ENCODE measurements around the gene UBL4B. TPM values are rescaled to one million over a fixed set of nuclear protein-coding genes. Genes with fewer than 3 reads are reported as not detected.

UBL4B gene
- total and polyA plus RNA-seq, 10 donors, result not detected

DNA sequence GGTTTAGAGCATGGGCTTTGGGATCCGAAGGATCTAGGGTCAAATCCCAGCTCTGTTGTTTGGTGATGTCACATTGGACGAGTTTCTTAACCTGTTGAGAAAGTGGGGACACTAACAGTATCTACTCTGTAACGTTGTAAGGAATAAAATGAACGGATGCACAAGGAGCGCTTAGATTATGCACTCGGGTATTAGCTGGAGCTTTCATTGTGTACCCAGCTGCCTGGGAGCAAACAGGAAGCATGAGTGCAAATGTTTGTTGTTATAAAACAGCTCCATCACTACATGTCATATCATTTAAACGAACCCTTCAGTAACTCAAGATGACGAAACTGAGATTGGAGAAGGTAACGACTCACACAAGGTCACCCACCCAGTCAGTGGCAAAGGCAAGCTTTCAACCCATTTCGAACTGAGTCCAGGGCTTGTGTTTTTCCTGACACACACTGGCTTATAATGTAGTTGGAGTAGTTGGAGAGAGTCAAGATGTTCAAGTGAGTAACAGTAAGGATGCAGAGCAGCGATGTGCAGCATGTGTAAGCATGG is 21.9 kb downstream of the UBL4B start:
- WGBS, 5 donors, result 64 to 72% (median 68%) methylated on average over 11 of the region's 11 CpGs
- intact Hi-C loops (cut with DNase I; ENCODE audit: low total_unique reads), result no loop called here
- DNase-seq, result no peak
- H3K4me1 ChIP-seq, result peaks cover 0 to 17% (median 3%) of the 10 kb centered on the region in 6 donors
- H3K4me3 ChIP-seq, result no peak overlapping the region
- no peaks in the 10 kb centered on the region for H3K9me3 ChIP-seq
- no peaks in the 10 kb centered on the region for H3K36me3 ChIP-seq
- H3K27me3 ChIP-seq (replicated peaks in 1 of 7), result peaks cover 0 to 77% (median 16%) of the 10 kb centered on the region in 7 donors
- no peak overlapping the region for H3K27ac ChIP-seq
- TF ChIP-seq, protein P1, sequence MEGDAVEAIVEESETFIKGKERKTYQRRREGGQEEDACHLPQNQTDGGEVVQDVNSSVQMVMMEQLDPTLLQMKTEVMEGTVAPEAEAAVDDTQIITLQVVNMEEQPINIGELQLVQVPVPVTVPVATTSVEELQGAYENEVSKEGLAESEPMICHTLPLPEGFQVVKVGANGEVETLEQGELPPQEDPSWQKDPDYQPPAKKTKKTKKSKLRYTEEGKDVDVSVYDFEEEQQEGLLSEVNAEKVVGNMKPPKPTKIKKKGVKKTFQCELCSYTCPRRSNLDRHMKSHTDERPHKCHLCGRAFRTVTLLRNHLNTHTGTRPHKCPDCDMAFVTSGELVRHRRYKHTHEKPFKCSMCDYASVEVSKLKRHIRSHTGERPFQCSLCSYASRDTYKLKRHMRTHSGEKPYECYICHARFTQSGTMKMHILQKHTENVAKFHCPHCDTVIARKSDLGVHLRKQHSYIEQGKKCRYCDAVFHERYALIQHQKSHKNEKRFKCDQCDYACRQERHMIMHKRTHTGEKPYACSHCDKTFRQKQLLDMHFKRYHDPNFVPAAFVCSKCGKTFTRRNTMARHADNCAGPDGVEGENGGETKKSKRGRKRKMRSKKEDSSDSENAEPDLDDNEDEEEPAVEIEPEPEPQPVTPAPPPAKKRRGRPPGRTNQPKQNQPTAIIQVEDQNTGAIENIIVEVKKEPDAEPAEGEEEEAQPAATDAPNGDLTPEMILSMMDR (IDR thresholded peaks at IDR 0.05 in 8 of 11, conservative IDR thresholded peaks at IDR 0.05 in 3 of 11), result no peak
- TF ChIP-seq POLR2AphosphoS5 (IDR thresholded peaks at IDR 0.05) (no peak), POLR2A (IDR thresholded peaks at IDR 0.05) (no peak)

DNA sequence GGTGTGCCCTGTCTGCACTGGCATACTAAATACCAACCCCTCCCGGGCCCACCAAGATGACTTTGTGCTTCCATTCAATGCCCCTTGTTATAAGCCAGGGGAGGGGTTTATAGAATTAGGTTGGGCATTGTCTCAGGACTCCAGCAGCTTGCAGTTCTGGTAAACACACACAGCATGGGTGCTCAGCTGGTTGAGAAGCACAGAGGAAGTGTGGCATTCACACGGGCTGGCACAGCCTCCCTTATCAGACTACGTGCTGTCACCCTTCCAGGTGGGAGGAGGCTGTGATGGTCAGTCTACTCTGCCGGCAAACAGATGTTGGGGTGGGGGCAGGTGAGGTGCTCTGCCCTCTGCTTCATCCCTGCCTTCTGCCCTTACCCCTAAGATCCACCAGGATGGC is 23.0 kb downstream of the UBL4B start:
- H3K36me3 ChIP-seq, result no peaks in the 10 kb centered on the region
- H3K27ac ChIP-seq, result no peak overlapping the region
- H3K4me3 ChIP-seq, result no peak overlapping the region
- H3K9me3 ChIP-seq, result no peaks in the 10 kb centered on the region
- DNase-seq, result no peak
- 55 to 66% (median 63%) methylated on average over 4 of the region's 4 CpGs for WGBS, 5 donors
- peaks cover 0 to 77% (median 9%) of the 10 kb centered on the region in 7 donors for H3K27me3 ChIP-seq (replicated peaks in 1 of 7)
- TF ChIP-seq POLR2A (IDR thresholded peaks at IDR 0.05) (no peak), POLR2AphosphoS5 (IDR thresholded peaks at IDR 0.05) (no peak)
- TF ChIP-seq, protein P1 (IDR thresholded peaks at IDR 0.05 in 8 of 11, conservative IDR thresholded peaks at IDR 0.05 in 3 of 11), result no peak
- intact Hi-C loops (cut with DNase I; ENCODE audit: low total_unique reads), result no loop called here
- H3K4me1 ChIP-seq, result peaks cover 0 to 12% (median 2%) of the 10 kb centered on the region in 6 donors

DNA sequence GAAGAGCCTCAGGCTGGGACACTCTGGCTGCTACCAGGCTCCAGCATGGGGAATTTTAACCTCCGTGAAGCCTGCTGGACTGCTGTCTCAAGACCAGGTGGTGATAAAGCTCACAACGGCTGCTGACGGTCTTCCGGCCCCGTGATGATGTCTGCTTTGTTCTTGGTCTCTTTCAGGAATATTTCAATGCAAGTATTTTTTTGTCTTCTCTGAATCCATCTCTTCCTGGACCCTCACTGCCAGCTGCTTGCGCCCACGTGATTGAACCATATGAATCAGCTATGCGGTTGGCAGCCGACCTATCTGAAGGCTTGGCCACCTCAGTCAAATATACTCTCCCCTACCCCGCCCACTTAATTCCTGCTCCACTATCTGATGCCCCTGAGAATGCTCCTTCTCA is 23.4 kb downstream of the UBL4B start:
- WGBS, 5 donors, result 79 to 89% (median 85%) methylated on average over 10 of the region's 10 CpGs
- Histone ChIP-seq H3K27me3 (replicated peaks in 1 of 7) (peaks cover 0 to 77% (median 5%) of the 10 kb centered on the region in 7 donors), H3K36me3 (no peaks in the 10 kb centered on the region), H3K4me1 (peaks cover 0 to 8% (median 0%) of the 10 kb centered on the region in 6 donors), H3K27ac (no peak overlapping the region), H3K9me3 (no peaks in the 10 kb centered on the region), H3K4me3 (no peak overlapping the region)
- TF ChIP-seq POLR2AphosphoS5 (IDR thresholded peaks at IDR 0.05) (no peak), POLR2A (IDR thresholded peaks at IDR 0.05) (no peak)
- TF ChIP-seq, protein P1 (IDR thresholded peaks at IDR 0.05 in 8 of 11, conservative IDR thresholded peaks at IDR 0.05 in 3 of 11), result no peak
- DNase-seq, result no peak
- intact Hi-C loops (cut with DNase I; ENCODE audit: low total_unique reads), result no loop called here

DNA sequence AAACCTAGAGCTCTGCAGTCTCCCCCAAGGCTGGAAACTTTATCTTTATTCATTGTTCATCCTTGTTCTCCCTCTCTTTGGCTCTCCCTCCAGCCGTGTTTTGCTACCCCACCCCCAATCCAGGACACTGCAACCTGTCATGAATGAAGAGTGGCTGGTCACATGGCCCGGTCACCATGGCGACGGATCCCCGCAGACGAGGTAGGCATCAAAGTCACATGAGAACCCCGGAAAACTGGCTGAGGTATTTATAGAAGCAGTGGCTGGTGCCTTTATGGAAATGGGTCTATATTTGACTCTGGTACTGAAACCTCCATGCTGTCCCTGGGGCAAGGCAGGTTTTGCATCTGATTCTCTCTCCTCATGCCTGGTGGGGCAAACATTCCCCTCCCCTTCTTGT is 24.7 kb downstream of the UBL4B start:
- intact Hi-C loops (cut with DNase I; ENCODE audit: low total_unique reads), result no loop called here
- TF ChIP-seq, protein P1 (IDR thresholded peaks at IDR 0.05 in 8 of 11, conservative IDR thresholded peaks at IDR 0.05 in 3 of 11), result no peak
- TF ChIP-seq POLR2AphosphoS5 (IDR thresholded peaks at IDR 0.05) (no peak), POLR2A (IDR thresholded peaks at IDR 0.05) (no peak)
- no peak for DNase-seq
- Histone ChIP-seq H3K27ac (no peak overlapping the region), H3K36me3 (no peaks in the 10 kb centered on the region), H3K27me3 (replicated peaks in 1 of 7) (peaks cover 0 to 77% (median 7%) of the 10 kb centered on the region in 7 donors), H3K9me3 (no peaks in the 10 kb centered on the region), H3K4me1 (peaks cover 0 to 8% (median 0%) of the 10 kb centered on the region in 6 donors), H3K4me3 (no peak overlapping the region)
- 2 to 5% (median 3%) methylated on average over 7 of the region's 7 CpGs for WGBS, 5 donors

Data from spleen (tissue), 11 donors.